ENCODE results near the gene CTXN1.
A peak's percentile ranks its signal among the peaks of the same experiment; 100 is the strongest.

DNA sequence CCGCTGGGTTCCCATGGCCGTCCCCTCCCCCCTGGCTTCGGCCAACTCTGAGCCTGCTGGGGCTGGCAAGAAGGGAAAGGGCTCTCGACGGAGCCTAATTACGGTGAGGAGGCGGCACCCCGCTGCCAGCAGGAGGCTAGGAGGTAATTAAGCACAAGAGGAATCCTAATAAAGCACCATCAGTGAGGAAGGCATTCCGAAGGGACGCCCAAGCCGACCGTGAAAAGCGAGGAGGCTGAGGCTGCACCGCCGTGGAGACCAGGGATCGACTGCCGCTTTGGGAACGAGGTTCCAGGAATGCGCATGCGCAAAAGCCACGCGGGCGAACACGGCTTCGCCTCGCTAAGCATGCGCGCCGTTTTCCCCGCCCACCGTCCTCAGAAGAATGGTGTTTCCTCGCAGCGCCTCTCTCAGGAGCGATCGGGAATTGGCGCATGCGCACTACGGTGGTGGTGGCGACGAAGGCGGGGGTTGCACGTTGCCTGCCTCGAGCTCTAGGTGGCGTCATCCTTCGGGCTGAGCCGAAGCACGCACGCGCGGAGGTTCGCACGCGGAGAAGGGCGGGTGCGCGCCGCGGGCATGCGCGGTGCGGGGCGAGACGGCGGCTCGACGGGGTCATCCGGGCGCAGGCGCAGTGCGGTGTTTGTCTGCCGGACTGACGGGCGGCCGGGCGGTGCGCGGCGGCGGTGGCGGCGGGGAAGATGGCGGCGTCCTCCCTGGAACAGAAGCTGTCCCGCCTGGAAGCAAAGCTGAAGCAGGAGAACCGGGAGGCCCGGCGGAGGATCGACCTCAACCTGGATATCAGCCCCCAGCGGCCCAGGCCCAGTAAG lies 22.5 kb downstream of the CTXN1 start, which contains the start of gene MAP2K7:
- TF ChIP-seq, protein P1, sequence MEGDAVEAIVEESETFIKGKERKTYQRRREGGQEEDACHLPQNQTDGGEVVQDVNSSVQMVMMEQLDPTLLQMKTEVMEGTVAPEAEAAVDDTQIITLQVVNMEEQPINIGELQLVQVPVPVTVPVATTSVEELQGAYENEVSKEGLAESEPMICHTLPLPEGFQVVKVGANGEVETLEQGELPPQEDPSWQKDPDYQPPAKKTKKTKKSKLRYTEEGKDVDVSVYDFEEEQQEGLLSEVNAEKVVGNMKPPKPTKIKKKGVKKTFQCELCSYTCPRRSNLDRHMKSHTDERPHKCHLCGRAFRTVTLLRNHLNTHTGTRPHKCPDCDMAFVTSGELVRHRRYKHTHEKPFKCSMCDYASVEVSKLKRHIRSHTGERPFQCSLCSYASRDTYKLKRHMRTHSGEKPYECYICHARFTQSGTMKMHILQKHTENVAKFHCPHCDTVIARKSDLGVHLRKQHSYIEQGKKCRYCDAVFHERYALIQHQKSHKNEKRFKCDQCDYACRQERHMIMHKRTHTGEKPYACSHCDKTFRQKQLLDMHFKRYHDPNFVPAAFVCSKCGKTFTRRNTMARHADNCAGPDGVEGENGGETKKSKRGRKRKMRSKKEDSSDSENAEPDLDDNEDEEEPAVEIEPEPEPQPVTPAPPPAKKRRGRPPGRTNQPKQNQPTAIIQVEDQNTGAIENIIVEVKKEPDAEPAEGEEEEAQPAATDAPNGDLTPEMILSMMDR (conservative IDR thresholded peaks at IDR 0.05) = peak; percentile 94
- TF ChIP-seq ZFX (IDR thresholded peaks at IDR 0.05) = no peak
